ENCODE results near the gene OSBPL6. TPM values are rescaled to one million over a fixed set of nuclear protein-coding genes. Genes with fewer than 3 reads are reported as not detected.

Gene OSBPL6
- total RNA-seq, 1 experiment from 2014 or later, result 2.1 TPM

DNA sequence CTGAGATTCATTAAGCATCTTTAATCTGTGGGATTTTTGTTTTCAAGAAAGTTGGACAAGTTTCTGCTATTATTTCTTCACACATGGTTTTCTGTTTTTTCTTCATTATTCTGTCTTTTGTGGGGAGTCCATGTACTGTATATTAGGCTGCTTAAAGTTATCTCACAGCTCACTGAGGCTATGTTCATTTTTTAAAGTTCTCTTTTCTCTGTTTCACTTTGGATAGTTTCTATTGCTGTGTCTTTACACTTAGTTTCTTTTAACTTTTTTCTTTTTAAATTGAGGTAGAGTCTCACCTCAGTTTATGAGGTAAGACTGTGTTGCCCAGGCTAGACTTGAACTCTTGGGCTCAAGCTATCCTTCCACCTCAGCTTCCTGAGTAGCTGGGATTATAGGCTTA lies 8.6 kb downstream of the OSBPL6 start:
- intact Hi-C loops (cut with micrococcal nuclease; ENCODE audit: unreplicated experiment) (no loop called here), in situ Hi-C loops (cut with HindIII; ENCODE audit: low pct_unique_long_range_greater_than_20kb, low sequenced_read_pairs) (no loop called here)

DNA sequence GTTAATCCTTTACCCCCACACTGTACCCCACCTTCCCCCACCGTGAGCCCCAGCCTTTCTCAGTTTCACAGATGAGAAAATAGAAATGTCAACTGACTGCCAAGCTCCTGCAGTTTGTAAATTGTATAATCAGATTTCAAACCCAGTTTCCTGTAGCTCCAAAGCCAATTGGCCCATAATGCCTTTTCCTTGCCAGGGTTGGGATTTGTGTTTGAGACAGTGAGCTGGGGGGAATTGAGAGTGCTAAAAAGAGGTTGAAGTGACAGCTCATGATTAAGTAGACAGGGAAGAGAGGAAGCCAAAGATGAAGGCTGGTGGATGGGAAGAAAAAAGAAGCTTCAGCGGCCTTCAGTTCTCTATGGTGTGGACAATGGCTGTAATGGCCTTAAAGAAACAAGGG lies 10.7 kb downstream of the OSBPL6 start:
- TF ChIP-seq POLR2AphosphoS5 (IDR thresholded peaks at IDR 0.05; ENCODE audit: low read depth, low read length) (no peak), SIN3A (IDR thresholded peaks at IDR 0.05; ENCODE audit: borderline replicate concordance, insufficient read depth, low read depth, low read length) (no peak)
- TF ChIP-seq, protein P1, sequence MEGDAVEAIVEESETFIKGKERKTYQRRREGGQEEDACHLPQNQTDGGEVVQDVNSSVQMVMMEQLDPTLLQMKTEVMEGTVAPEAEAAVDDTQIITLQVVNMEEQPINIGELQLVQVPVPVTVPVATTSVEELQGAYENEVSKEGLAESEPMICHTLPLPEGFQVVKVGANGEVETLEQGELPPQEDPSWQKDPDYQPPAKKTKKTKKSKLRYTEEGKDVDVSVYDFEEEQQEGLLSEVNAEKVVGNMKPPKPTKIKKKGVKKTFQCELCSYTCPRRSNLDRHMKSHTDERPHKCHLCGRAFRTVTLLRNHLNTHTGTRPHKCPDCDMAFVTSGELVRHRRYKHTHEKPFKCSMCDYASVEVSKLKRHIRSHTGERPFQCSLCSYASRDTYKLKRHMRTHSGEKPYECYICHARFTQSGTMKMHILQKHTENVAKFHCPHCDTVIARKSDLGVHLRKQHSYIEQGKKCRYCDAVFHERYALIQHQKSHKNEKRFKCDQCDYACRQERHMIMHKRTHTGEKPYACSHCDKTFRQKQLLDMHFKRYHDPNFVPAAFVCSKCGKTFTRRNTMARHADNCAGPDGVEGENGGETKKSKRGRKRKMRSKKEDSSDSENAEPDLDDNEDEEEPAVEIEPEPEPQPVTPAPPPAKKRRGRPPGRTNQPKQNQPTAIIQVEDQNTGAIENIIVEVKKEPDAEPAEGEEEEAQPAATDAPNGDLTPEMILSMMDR (IDR thresholded peaks at IDR 0.05), result no peak
- TF ChIP-seq, protein P2, sequence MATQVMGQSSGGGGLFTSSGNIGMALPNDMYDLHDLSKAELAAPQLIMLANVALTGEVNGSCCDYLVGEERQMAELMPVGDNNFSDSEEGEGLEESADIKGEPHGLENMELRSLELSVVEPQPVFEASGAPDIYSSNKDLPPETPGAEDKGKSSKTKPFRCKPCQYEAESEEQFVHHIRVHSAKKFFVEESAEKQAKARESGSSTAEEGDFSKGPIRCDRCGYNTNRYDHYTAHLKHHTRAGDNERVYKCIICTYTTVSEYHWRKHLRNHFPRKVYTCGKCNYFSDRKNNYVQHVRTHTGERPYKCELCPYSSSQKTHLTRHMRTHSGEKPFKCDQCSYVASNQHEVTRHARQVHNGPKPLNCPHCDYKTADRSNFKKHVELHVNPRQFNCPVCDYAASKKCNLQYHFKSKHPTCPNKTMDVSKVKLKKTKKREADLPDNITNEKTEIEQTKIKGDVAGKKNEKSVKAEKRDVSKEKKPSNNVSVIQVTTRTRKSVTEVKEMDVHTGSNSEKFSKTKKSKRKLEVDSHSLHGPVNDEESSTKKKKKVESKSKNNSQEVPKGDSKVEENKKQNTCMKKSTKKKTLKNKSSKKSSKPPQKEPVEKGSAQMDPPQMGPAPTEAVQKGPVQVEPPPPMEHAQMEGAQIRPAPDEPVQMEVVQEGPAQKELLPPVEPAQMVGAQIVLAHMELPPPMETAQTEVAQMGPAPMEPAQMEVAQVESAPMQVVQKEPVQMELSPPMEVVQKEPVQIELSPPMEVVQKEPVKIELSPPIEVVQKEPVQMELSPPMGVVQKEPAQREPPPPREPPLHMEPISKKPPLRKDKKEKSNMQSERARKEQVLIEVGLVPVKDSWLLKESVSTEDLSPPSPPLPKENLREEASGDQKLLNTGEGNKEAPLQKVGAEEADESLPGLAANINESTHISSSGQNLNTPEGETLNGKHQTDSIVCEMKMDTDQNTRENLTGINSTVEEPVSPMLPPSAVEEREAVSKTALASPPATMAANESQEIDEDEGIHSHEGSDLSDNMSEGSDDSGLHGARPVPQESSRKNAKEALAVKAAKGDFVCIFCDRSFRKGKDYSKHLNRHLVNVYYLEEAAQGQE (IDR thresholded peaks at IDR 0.05; ENCODE audit: insufficient read depth in 1 of 2, low read depth in 2 of 2, low read length in 1 of 2), result no peak
- H3K36me3 ChIP-seq (ENCODE audit: control insufficient read depth, insufficient read depth, low read length), result no peaks in the 10 kb centered on the region
- POLR2A ChIA-PET, result no interaction called here
- H3K4me3 ChIP-seq (ENCODE audit: low read depth in 2 of 2, low read length in 2 of 2), result no peak overlapping the region
- intact Hi-C loops (cut with micrococcal nuclease; ENCODE audit: unreplicated experiment), result no loop called here
- CTCF ChIA-PET, result no interaction called here
- no TSS peak for BruUV-seq (replicated peaks)
- H3K27me3 ChIP-seq (ENCODE audit: control insufficient read depth, insufficient read depth, low read length), result peaks cover 2% of the 10 kb centered on the region; the same call in 1 of the 2 replicates
- H3K27ac ChIP-seq (ENCODE audit: low read length), result no peak overlapping the region
- H3K4me1 ChIP-seq (ENCODE audit: control insufficient read depth, insufficient read depth, low read length), result no peaks in the 10 kb centered on the region
- no peak for ATAC-seq
- DNase-seq (ENCODE audit: low read depth, low spot score), result no peak
- no peaks in the 10 kb centered on the region for H3K9me3 ChIP-seq (ENCODE audit: control insufficient read depth, insufficient read depth, low read depth, low read length)
- in situ Hi-C loops (cut with HindIII; ENCODE audit: low pct_unique_long_range_greater_than_20kb, low sequenced_read_pairs), result no loop called here

More for the DNA sequence above, 8.6 kb downstream of the OSBPL6 start:
- Histone ChIP-seq H3K27ac (ENCODE audit: low read length) (no peak overlapping the region), H3K27me3 (ENCODE audit: control insufficient read depth, insufficient read depth, low read length) (peaks cover 7% of the 10 kb centered on the region), H3K36me3 (ENCODE audit: control insufficient read depth, insufficient read depth, low read length) (no peaks in the 10 kb centered on the region), H3K4me1 (ENCODE audit: control insufficient read depth, insufficient read depth, low read length) (no peaks in the 10 kb centered on the region), H3K4me3 (ENCODE audit: low read depth in 2 of 2, low read length in 2 of 2) (no peak overlapping the region), H3K9me3 (ENCODE audit: control insufficient read depth, insufficient read depth, low read depth, low read length) (no peaks in the 10 kb centered on the region)
- CTCF ChIA-PET, result no interaction called here
- POLR2A ChIA-PET, result no interaction called here
- no TSS peak for BruUV-seq (replicated peaks)
- TF ChIP-seq TCF7L2 (IDR thresholded peaks at IDR 0.05; ENCODE audit: low read depth, low read length), result no peak
- TF ChIP-seq, protein P2 (IDR thresholded peaks at IDR 0.05; ENCODE audit: insufficient read depth in 1 of 2, low read depth in 2 of 2, low read length in 1 of 2), result no peak
- TF ChIP-seq, protein P1 (IDR thresholded peaks at IDR 0.05), result no peak
- TF ChIP-seq SIN3A (IDR thresholded peaks at IDR 0.05; ENCODE audit: borderline replicate concordance, insufficient read depth, low read depth, low read length), result no peak
- no peak for TF ChIP-seq POLR2AphosphoS5 (IDR thresholded peaks at IDR 0.05; ENCODE audit: low read depth, low read length)
- ATAC-seq (no peak), DNase-seq (ENCODE audit: low read depth, low spot score) (no peak)

All from Panc1 (cell line).